Panc1 (cell line): Measurements from ENCODE around the gene XAF1. TPM values are rescaled to one million over a fixed set of nuclear protein-coding genes. Genes with fewer than 3 reads are reported as not detected.

Experiments used
- ATAC-seq: fragments of 200-7000 bp; cut with Tn5 transposase; 2 replicates; pipeline ENCODE4 v1.9.1; 2020; ENCODE audit warnings: mild to moderate bottlenecking, moderate library complexity
- BruUV-seq: library from RNA; stranded (reverse); fragments of 400-500 nt; replicated peaks from 2 replicates; lab custom pipeline; 2021; lab: Mats Ljungman, UMichigan
- CTCF ChIA-PET: fragments of 300-600 bp; sonication (Branson Sonifier 250); formaldehyde crosslinking; loops from one replicate; lab custom pipeline; 2022; ENCODE audit warnings: antibody characterized with exemption; lab: Charles Lee
- POLR2A ChIA-PET: fragments of 300-600 bp; sonication (Branson Sonifier 250); formaldehyde crosslinking; loops from one replicate; lab custom pipeline; 2022; ENCODE audit warnings: antibody characterized with exemption; lab: Charles Lee
- DNase-seq: peaks from one replicate; pipeline ENCODE4 v3.0.0-alpha.2; 2010; ENCODE audit warnings: low read depth, low spot score
- H3K27ac ChIP-seq: 2 replicates; pipeline ENCODE4 v1.5.1; 2011; ENCODE audit warnings: mild to moderate bottlenecking, low read length, inconsistent platforms
- H3K27me3 ChIP-seq: fragments of 200-500 bp; sonication (Bioruptor generic); 2 replicates; pipeline ENCODE4 v1.6.0; 2014; ENCODE audit warnings: low read length, inconsistent platforms; ENCODE audit not compliant: control insufficient read depth, insufficient read depth
- H3K36me3 ChIP-seq: fragments of 200-500 bp; sonication (Bioruptor generic); 2 replicates; pipeline ENCODE4 v1.5.1; 2014; ENCODE audit warnings: inconsistent platforms, mild to moderate bottlenecking, low read length, moderate library complexity; ENCODE audit not compliant: control insufficient read depth, insufficient read depth
- H3K4me1 ChIP-seq: 2 replicates; pipeline ENCODE4 v1.5.1; 2011; ENCODE audit warnings: inconsistent platforms, mild to moderate bottlenecking, low read length, moderate library complexity; ENCODE audit not compliant: control insufficient read depth, insufficient read depth
- H3K4me3 ChIP-seq, 2 experiments: 2 replicates each; pipeline ENCODE4 v1.5.1; 2011 to 2012; ENCODE audit warnings: low read depth in 2 of 2, low read length in 2 of 2, mild to moderate bottlenecking in 2 of 2, inconsistent platforms in 1 of 2, moderate library complexity in 1 of 2
- H3K9me3 ChIP-seq: fragments of 200-500 bp; sonication (Bioruptor generic); 2 replicates; pipeline ENCODE4 v1.5.1; 2014; ENCODE audit warnings: low read depth, mild to moderate bottlenecking, inconsistent platforms, low read length, moderate library complexity; ENCODE audit not compliant: control insufficient read depth, insufficient read depth
- CTCF ChIP-seq: fragments of 450-650 bp; IDR thresholded peaks from 2 replicates; pipeline ENCODE4 v1.5.1; 2017; ENCODE audit warnings: mild to moderate bottlenecking
- POLR2AphosphoS5 ChIP-seq: IDR thresholded peaks from 2 replicates; pipeline ENCODE4 v1.6.1; 2012; ENCODE audit warnings: mild to moderate bottlenecking, low read depth, low read length, moderate library complexity
- REST ChIP-seq, 2 experiments: IDR thresholded peaks; 2 replicates each; pipeline ENCODE4 v1.6.1; 2011 to 2012; ENCODE audit warnings: low read depth in 2 of 2, control low read depth in 1 of 2, low read length in 1 of 2, mild to moderate bottlenecking in 1 of 2, moderate library complexity in 1 of 2; ENCODE audit not compliant: insufficient read depth in 1 of 2
- SIN3A ChIP-seq: IDR thresholded peaks from 2 replicates; pipeline ENCODE4 v1.6.1; 2012; ENCODE audit warnings: low read depth, mild to moderate bottlenecking, low read length, moderate library complexity, borderline replicate concordance; ENCODE audit not compliant: insufficient read depth
- TCF7L2 ChIP-seq: IDR thresholded peaks from 2 replicates; pipeline ENCODE4 v1.6.1; 2011; ENCODE audit warnings: mild to moderate bottlenecking, low read depth, low read length, inconsistent platforms
- in situ Hi-C: cut with HindIII; loops from 2 replicates; pipeline ENCODE4 v1.10.0; 2016; ENCODE audit warnings: low sequenced_read_pairs, low pct_unique_long_range_greater_than_20kb
- intact Hi-C: fragments of 100-400 bp; cut with micrococcal nuclease; formaldehyde crosslinking; loops from one replicate; pipeline ENCODE4 v1.10.0; 2022; ENCODE audit not compliant: unreplicated experiment
- total RNA-seq: library from RNA; stranded (reverse); gene quantifications from one replicate; pipeline ENCODE4 v1.2.1, GENCODE V29; 2021; ENCODE audit not compliant: unreplicated experiment

Gene XAF1
- total RNA-seq, 1 experiment from 2014 or later, result 3.5 TPM

GRCh38 chr17:6775871-6776405, 20.1 kb downstream of the XAF1 start, which contains the start of gene FBXO39:
Gene FBXO39, plus strand, starts transcription at chr17:6776215. Its CDS starts 3,654 bp downstream, at chr17:6779869.
- BruUV-seq, result no TSS peak
- DNase-seq (no peak), ATAC-seq (peak; percentile 82)
- no peak for TF ChIP-seq SIN3A
- no peak for TF ChIP-seq POLR2AphosphoS5
- no peak for TF ChIP-seq REST (IDR thresholded peaks at IDR 0.05; ENCODE audit: insufficient read depth in 1 of 2, low read depth in 2 of 2, low read length in 1 of 2)
- no peak for TF ChIP-seq TCF7L2
- no peak for TF ChIP-seq CTCF
- ChIA-PET POLR2A (no interaction called here), CTCF (no interaction called here)
- Histone ChIP-seq H3K27ac (no peak within 1 kb of the TSS), H3K4me1 (no peaks in the 10 kb centered on the region), H3K9me3 (no peaks in the 10 kb centered on the region), H3K27me3 (no peaks in the 10 kb centered on the region; the same call in none of the 2 replicates), H3K36me3 (no peaks in the 10 kb centered on the region), H3K4me3 (peak within 1 kb of the TSS; percentile 16 to 22; a peak in 3 of 4 replicates)
- in situ Hi-C loops (no loop called here), intact Hi-C loops (no loop called here)

- DNase-seq, result no peak
- in situ Hi-C loops (no loop called here), intact Hi-C loops (no loop called here)
- no peak overlapping the region for H3K4me3 ChIP-seq
- no peak for ATAC-seq
- H3K27ac ChIP-seq, result no peak overlapping the region
- CTCF ChIA-PET, result no interaction called here
- H3K36me3 ChIP-seq, result no peaks in the 10 kb centered on the region
- no peaks in the 10 kb centered on the region for H3K4me1 ChIP-seq
- TF ChIP-seq POLR2AphosphoS5 (no peak), TCF7L2 (no peak), REST (IDR thresholded peaks at IDR 0.05; ENCODE audit: insufficient read depth in 1 of 2, low read depth in 2 of 2, low read length in 1 of 2) (no peak), SIN3A (no peak), CTCF (no peak)
- no TSS peak for BruUV-seq
- peaks cover 5% of the 10 kb centered on the region for H3K27me3 ChIP-seq
- H3K9me3 ChIP-seq, result no peaks in the 10 kb centered on the region
- POLR2A ChIA-PET, result no interaction called here
Observed at GRCh38 chr17:6779411-6779810, 23.6 kb downstream of the XAF1 start.
